ENCODE results near the gene CDC45. TPM values are rescaled to one million over a fixed set of nuclear protein-coding genes. Genes with fewer than 3 reads are reported as not detected.

Gene CDC45
- total and polyA plus RNA-seq, 9 donors, result 0.46 to 2.2 (median 1.1) TPM; not detected in 3

- WGBS, 3 donors, result 77 to 81% (median 78%) methylated on average over 7 of the region's 7 CpGs
- no peak overlapping the region for H3K27ac ChIP-seq
- no peak for DNase-seq
These were observed 15.9 kb upstream of the CDC45 start for GRCh38 chr22:19463491-19464469.

GRCh38 chr22:19464546-19464945 lies 15.2 kb upstream of the CDC45 start:
- H3K27me3 ChIP-seq, result no peaks in the 10 kb centered on the region
- WGBS, 3 donors, result 57 to 63% (median 59%) methylated on average over 1 of the region's 1 CpG
- no peaks in the 10 kb centered on the region for H3K9me3 ChIP-seq
- no peak for DNase-seq
- H3K27ac ChIP-seq, result no peak overlapping the region
- intact Hi-C loops (cut with DNase I), result no loop called here
- H3K4me3 ChIP-seq, result no peak overlapping the region
- H3K36me3 ChIP-seq, result no peaks in the 10 kb centered on the region
- no peak for TF ChIP-seq POLR2A (IDR thresholded peaks at IDR 0.05)
- TF ChIP-seq CTCF (IDR thresholded peaks at IDR 0.05), result no peak
- H3K4me1 ChIP-seq (ENCODE audit: insufficient read depth), result no peaks in the 10 kb centered on the region

More at GRCh38 chr22:19463491-19464469, 15.9 kb upstream of the CDC45 start:
- no peaks in the 10 kb centered on the region for H3K4me1 ChIP-seq (ENCODE audit: insufficient read depth)
- H3K9me3 ChIP-seq, result no peaks in the 10 kb centered on the region
- H3K27me3 ChIP-seq, result no peaks in the 10 kb centered on the region
- TF ChIP-seq POLR2A (IDR thresholded peaks at IDR 0.05) (no peak), EP300 (IDR thresholded peaks at IDR 0.05) (no peak), CTCF (IDR thresholded peaks at IDR 0.05) (no peak)
- intact Hi-C loops (cut with DNase I), result no loop called here
- H3K36me3 ChIP-seq, result no peaks in the 10 kb centered on the region
- no peak overlapping the region for H3K4me3 ChIP-seq

GRCh38 chr22:19464975-19465374 lies 14.7 kb upstream of the CDC45 start:
- 77 to 80% (median 79%) methylated on average over 4 of the region's 4 CpGs for WGBS, 3 donors
- Histone ChIP-seq H3K4me3 (no peak overlapping the region), H3K4me1 (ENCODE audit: insufficient read depth) (no peaks in the 10 kb centered on the region), H3K27me3 (no peaks in the 10 kb centered on the region), H3K36me3 (no peaks in the 10 kb centered on the region), H3K27ac (no peak overlapping the region), H3K9me3 (no peaks in the 10 kb centered on the region)
- no peak for DNase-seq
- TF ChIP-seq CTCF (IDR thresholded peaks at IDR 0.05) (no peak), EP300 (IDR thresholded peaks at IDR 0.05) (no peak), POLR2A (IDR thresholded peaks at IDR 0.05) (no peak)
- intact Hi-C loops (cut with DNase I), result no loop called here

GRCh38 chr22:19466126-19466716 lies 13.5 kb upstream of the CDC45 start:
- no peak for DNase-seq
- TF ChIP-seq EP300 (IDR thresholded peaks at IDR 0.05), result no peak
- no peak for TF ChIP-seq POLR2A (IDR thresholded peaks at IDR 0.05)
- TF ChIP-seq CTCF (IDR thresholded peaks at IDR 0.05), result no peak
- H3K27me3 ChIP-seq, result no peaks in the 10 kb centered on the region
- H3K4me1 ChIP-seq (ENCODE audit: insufficient read depth), result no peaks in the 10 kb centered on the region
- WGBS, 3 donors, result 86 to 90% (median 86%) methylated on average over 14 of the region's 14 CpGs
- H3K27ac ChIP-seq, result no peak overlapping the region
- H3K36me3 ChIP-seq, result no peaks in the 10 kb centered on the region
- H3K9me3 ChIP-seq, result no peaks in the 10 kb centered on the region
- intact Hi-C loops (cut with DNase I), result no loop called here
- H3K4me3 ChIP-seq, result no peak overlapping the region

All from ovary (tissue), 9 donors.